ENCODE data around the gene TLCD4.
"Not testable (repeated sequence)": the region's sequence is repeated elsewhere in the genome, so short reads cannot be mapped to it uniquely, and the experiment has no call there.

Gene TLCD4

GRCh38 chr1:95117207-95118066 is at the start of gene TLCD4:
TLCD4 (plus strand) TSS chr1:95117355; CDS start chr1:95143902, 26,547 bp downstream.
- DNase-seq: peak; percentile 24

GRCh38 chr1:95067568-95067967 is 49.6 kb upstream of the TLCD4 start:
- no peak for DNase-seq

GRCh38 chr1:95068956-95069709 is 48.0 kb upstream of the TLCD4 start:
- no peak for DNase-seq

- no peak for DNase-seq
Observed at GRCh38 chr1:95069710-95070093, 47.5 kb upstream of the TLCD4 start.

- DNase-seq: no peak
Observed at GRCh38 chr1:95071539-95071938, 45.6 kb upstream of the TLCD4 start.

GRCh38 chr1:95072117-95072516 is 45.0 kb upstream of the TLCD4 start:
- DNase-seq: no peak

GRCh38 chr1:95072532-95073419 is 44.4 kb upstream of the TLCD4 start, which contains the start of gene ALG14:
ALG14 (minus strand) TSS chr1:95072951; CDS start chr1:95072898, 53 bp downstream.
- DNase-seq: peak; percentile 90

GRCh38 chr1:95073446-95073845 is 43.7 kb upstream of the TLCD4 start:
- DNase-seq: no peak

- DNase-seq: no peak
Observed at GRCh38 chr1:95076034-95076433, 41.1 kb upstream of the TLCD4 start.

GRCh38 chr1:95080446-95080845 is 36.7 kb upstream of the TLCD4 start:
- no peak for DNase-seq

- DNase-seq: no peak
Observed at GRCh38 chr1:95080879-95081278, 36.3 kb upstream of the TLCD4 start.

GRCh38 chr1:95084317-95085176 is 32.6 kb upstream of the TLCD4 start:
- peak; percentile 7 for DNase-seq

GRCh38 chr1:95085376-95085775 is 31.8 kb upstream of the TLCD4 start:
- DNase-seq: no peak

- no peak for DNase-seq
Observed at GRCh38 chr1:95086949-95087533, 30.1 kb upstream of the TLCD4 start.

GRCh38 chr1:95088303-95088702 is 28.9 kb upstream of the TLCD4 start:
- no peak for DNase-seq

GRCh38 chr1:95089650-95090287 is 27.4 kb upstream of the TLCD4 start:
- DNase-seq: no peak

- not testable (repeated sequence) for DNase-seq
Observed at GRCh38 chr1:95091290-95091689, 25.9 kb upstream of the TLCD4 start.

GRCh38 chr1:95092891-95093290 is 24.3 kb upstream of the TLCD4 start:
- DNase-seq: not testable (repeated sequence)

- DNase-seq: no peak
Observed at GRCh38 chr1:95093296-95093695, 23.9 kb upstream of the TLCD4 start.

GRCh38 chr1:95094923-95095322 is 22.2 kb upstream of the TLCD4 start:
- no peak for DNase-seq

- DNase-seq: no peak
Observed at GRCh38 chr1:95095833-95096217, 21.3 kb upstream of the TLCD4 start.

All from RPMI8226 (cell line).